Measurements from ENCODE around the gene FAM83G. TPM values are rescaled to one million over a fixed set of nuclear protein-coding genes. Genes with fewer than 3 reads are reported as not detected.

Gene FAM83G
- total RNA-seq, 2 donors from 2014 or later: 1.4 to 2.6 TPM

DNA sequence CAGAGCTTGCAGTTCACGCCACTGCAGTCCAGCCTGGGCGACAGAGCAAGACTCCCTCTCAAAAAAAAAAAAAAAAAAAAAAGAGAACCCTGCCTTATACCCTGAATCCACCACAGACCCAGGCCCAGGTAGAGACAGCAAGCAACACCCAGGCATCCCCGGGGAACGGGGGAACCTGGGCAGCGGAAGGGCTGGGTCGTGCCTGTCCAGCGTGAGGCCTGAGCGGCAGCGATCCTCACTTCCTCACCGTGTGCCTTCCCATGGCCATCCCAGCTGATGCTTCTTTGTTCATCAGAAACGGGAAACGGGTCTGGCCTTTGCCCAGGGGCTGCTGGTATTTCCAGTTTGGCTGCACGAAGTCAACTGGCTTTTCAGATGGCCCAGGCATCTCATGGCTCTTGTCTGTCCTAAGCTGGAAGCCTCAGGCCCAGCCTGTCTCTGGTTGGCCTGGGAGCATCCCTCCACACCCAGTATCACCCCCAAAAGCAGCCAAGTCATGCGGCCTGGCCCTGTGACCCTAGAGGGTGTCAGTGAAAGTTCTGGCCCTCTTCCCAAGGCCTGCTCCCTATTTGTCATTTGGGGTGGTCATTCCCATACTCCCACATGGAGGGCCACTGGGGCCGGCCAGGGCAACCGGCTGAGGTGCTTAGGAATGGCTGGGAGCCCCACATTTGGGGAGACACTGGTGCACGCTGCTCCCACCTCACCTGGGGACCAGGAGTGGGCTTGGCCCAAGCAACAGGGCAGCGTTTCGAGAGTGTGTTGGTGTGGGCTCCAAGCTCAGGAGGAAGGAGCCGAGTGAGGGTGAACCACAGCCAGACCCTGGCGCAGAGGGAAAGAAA is 20.1 kb downstream of the FAM83G start:
- no peak overlapping the region for H3K27ac Mint-ChIP-seq
- ATAC-seq (no peak), DNase-seq (ENCODE audit: low spot score) (no peak)
- no peaks in the 10 kb centered on the region for H3K4me1 Mint-ChIP-seq (ENCODE audit: low read depth in 2 of 2)
- no peak overlapping the region for H3K4me3 Mint-ChIP-seq
- H3K36me3 Mint-ChIP-seq: no peaks in the 10 kb centered on the region
- H3K9me3 Mint-ChIP-seq: no peaks in the 10 kb centered on the region
- H3K27me3 Mint-ChIP-seq: no peaks in the 10 kb centered on the region

- Mint-ChIP-seq H3K9me3 (no peaks in the 10 kb centered on the region), H3K27ac (no peak overlapping the region), H3K4me1 (ENCODE audit: low read depth in 2 of 2) (no peaks in the 10 kb centered on the region), H3K4me3 (no peak overlapping the region), H3K36me3 (no peaks in the 10 kb centered on the region), H3K27me3 (no peaks in the 10 kb centered on the region)
- no peak for DNase-seq (ENCODE audit: low spot score)
- no peak for ATAC-seq
Measured at GRCh38 chr17:18981642-18982424, 22.7 kb downstream of the FAM83G start.

DNA sequence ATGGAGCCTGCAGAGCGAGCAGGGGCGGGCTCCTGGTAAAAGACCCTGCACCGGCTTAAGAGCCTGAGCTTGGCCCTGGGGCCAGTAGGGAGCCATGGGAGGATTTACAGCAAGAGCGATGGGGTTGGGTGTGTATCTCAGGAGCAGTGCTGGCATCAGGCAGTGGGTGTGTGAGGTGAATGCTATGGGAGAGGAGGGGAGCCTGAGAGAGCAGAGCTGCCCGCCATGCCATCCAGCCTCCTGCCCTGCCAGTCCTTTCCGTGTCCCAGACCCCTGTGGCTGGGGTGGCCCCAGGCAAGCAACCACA is 23.3 kb downstream of the FAM83G start:
- Mint-ChIP-seq H3K27ac (no peak overlapping the region), H3K36me3 (no peaks in the 10 kb centered on the region), H3K27me3 (no peaks in the 10 kb centered on the region), H3K9me3 (no peaks in the 10 kb centered on the region), H3K4me1 (ENCODE audit: low read depth in 2 of 2) (no peaks in the 10 kb centered on the region), H3K4me3 (no peak overlapping the region)
- DNase-seq (ENCODE audit: low spot score) (no peak), ATAC-seq (no peak)

- H3K4me3 Mint-ChIP-seq: no peak overlapping the region
- no peak for ATAC-seq
- no peaks in the 10 kb centered on the region for H3K9me3 Mint-ChIP-seq
- DNase-seq (ENCODE audit: low spot score): no peak
- H3K27ac Mint-ChIP-seq: no peak overlapping the region
- no peaks in the 10 kb centered on the region for H3K36me3 Mint-ChIP-seq
- H3K27me3 Mint-ChIP-seq: no peaks in the 10 kb centered on the region
- no peaks in the 10 kb centered on the region for H3K4me1 Mint-ChIP-seq (ENCODE audit: low read depth in 2 of 2)
Measured at GRCh38 chr17:18980682-18981334, 23.8 kb downstream of the FAM83G start.

- H3K4me1 Mint-ChIP-seq (ENCODE audit: low read depth in 2 of 2): no peaks in the 10 kb centered on the region
Measured at GRCh38 chr17:18978655-18979054, 25.9 kb downstream of the FAM83G start.

GRCh38 chr17:18978050-18978449 is 26.5 kb downstream of the FAM83G start:
- Mint-ChIP-seq H3K27ac (no peak overlapping the region), H3K27me3 (no peaks in the 10 kb centered on the region), H3K4me1 (ENCODE audit: low read depth in 2 of 2) (no peaks in the 10 kb centered on the region), H3K4me3 (no peak overlapping the region), H3K9me3 (no peaks in the 10 kb centered on the region), H3K36me3 (no peaks in the 10 kb centered on the region)
- no peak for ATAC-seq
- no peak for DNase-seq (ENCODE audit: low spot score)

More at GRCh38 chr17:18978655-18979054, 25.9 kb downstream of the FAM83G start:
- Mint-ChIP-seq H3K9me3 (no peaks in the 10 kb centered on the region), H3K4me3 (no peak overlapping the region), H3K36me3 (no peaks in the 10 kb centered on the region), H3K27me3 (no peaks in the 10 kb centered on the region), H3K27ac (no peak overlapping the region)
- DNase-seq (ENCODE audit: low spot score) (no peak), ATAC-seq (no peak)

DNA sequence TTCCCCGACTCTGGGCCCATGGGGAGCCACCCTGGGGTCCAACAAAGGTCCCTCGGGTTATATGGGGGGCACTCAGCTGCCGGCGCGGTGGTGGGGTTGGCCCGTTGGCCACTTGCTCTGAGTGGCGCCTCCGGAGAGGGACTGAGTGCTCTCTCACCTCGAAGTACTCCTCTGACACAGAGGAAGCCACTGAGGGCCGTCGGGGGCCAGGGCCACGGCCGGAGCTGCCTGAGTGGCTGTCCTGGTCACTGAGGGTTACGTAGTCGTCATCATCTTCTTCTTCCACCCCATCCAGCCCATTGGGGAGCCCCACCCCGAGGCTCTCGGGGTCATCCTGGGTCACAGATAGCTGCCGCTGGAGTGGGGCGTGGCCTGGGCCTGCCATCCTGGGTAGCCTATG is 26.9 kb downstream of the FAM83G start:
- Mint-ChIP-seq H3K36me3 (no peaks in the 10 kb centered on the region), H3K4me1 (ENCODE audit: low read depth in 2 of 2) (no peaks in the 10 kb centered on the region), H3K9me3 (no peaks in the 10 kb centered on the region), H3K27ac (no peak overlapping the region), H3K27me3 (no peaks in the 10 kb centered on the region), H3K4me3 (no peak overlapping the region)
- ATAC-seq (no peak), DNase-seq (ENCODE audit: low spot score) (no peak)

DNA sequence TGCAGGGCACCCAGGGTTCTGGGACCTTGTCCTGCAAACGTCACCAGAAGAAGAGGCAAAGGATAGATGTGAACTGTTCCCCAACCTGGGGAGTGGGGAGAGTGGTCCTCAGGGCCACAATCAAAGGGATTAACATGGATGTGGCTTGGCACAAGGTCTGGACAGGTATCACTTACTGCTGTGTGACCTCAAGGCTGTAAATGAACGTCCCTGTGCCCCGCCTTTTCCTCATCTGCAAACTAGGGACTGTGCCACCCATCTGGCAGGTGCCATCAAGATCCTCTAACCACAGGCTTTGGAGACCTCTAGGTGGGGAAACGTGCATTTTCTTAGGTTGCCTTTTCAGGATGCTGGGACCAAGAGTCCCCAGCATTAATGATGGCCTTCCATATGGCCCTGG is 27.5 kb downstream of the FAM83G start:
- Mint-ChIP-seq H3K4me3 (no peak overlapping the region), H3K36me3 (no peaks in the 10 kb centered on the region), H3K27ac (no peak overlapping the region), H3K27me3 (no peaks in the 10 kb centered on the region), H3K4me1 (ENCODE audit: low read depth in 2 of 2) (no peaks in the 10 kb centered on the region), H3K9me3 (no peaks in the 10 kb centered on the region)
- DNase-seq (ENCODE audit: low spot score): no peak
- ATAC-seq: no peak

DNA sequence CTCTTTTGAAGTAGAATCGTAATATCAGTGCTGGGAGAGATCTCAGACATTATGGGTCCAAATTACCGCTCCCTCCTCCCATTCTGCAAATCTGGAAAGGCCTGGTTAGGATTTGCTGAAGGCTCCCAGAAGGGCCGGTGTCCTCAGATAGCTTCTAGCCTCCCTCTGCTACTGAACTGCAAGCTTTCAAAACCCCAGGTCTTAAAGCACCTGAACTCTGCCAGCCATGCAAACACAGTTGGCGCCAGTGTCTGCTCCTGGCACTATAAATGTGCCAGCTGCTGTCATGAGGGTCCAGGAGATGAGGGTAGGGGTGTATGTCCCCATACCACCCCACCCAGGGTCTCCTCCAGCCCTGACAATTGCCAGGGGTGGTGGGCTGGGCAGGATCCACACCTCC is 28.4 kb downstream of the FAM83G start:
- Mint-ChIP-seq H3K27me3 (no peaks in the 10 kb centered on the region), H3K36me3 (no peaks in the 10 kb centered on the region), H3K4me1 (ENCODE audit: low read depth in 2 of 2) (no peaks in the 10 kb centered on the region), H3K9me3 (no peaks in the 10 kb centered on the region), H3K27ac (no peak overlapping the region), H3K4me3 (no peak overlapping the region)
- ATAC-seq (no peak), DNase-seq (ENCODE audit: low spot score) (no peak)

DNA sequence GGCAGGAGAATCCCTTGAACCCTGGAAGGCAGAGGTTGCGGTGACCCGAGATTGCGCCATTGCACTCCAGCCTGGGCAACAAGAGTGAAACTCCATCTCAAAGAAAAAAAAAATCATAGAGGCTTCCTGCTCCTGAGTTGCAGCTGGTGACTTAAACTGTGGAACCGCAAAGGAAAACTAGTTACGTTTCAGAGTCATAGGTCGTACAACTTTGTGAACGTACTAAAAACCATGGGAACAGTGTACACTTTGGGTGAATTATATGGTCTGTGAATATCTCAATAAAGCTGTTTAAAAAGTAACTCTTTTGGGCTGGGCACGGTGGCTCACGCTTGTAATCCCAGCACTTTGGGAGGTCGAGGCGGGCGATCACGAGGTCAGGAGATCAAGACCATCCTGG is 29.0 kb downstream of the FAM83G start:
- Mint-ChIP-seq H3K4me3 (no peak overlapping the region), H3K27me3 (no peaks in the 10 kb centered on the region), H3K9me3 (no peaks in the 10 kb centered on the region), H3K4me1 (ENCODE audit: low read depth in 2 of 2) (no peaks in the 10 kb centered on the region), H3K27ac (no peak overlapping the region), H3K36me3 (no peaks in the 10 kb centered on the region)
- DNase-seq (ENCODE audit: low spot score): no peak
- ATAC-seq: no peak

- no peak overlapping the region for H3K4me3 Mint-ChIP-seq
- no peaks in the 10 kb centered on the region for H3K27me3 Mint-ChIP-seq
- no peaks in the 10 kb centered on the region for H3K36me3 Mint-ChIP-seq
- DNase-seq (ENCODE audit: low spot score) (no peak), ATAC-seq (no peak)
- no peaks in the 10 kb centered on the region for H3K9me3 Mint-ChIP-seq
- no peak overlapping the region for H3K27ac Mint-ChIP-seq
- no peaks in the 10 kb centered on the region for H3K4me1 Mint-ChIP-seq (ENCODE audit: low read depth in 2 of 2)
Measured at GRCh38 chr17:18974407-18975149, 30.0 kb downstream of the FAM83G start.

- Mint-ChIP-seq H3K27ac (no peak overlapping the region), H3K36me3 (no peaks in the 10 kb centered on the region), H3K4me3 (no peak overlapping the region), H3K27me3 (no peaks in the 10 kb centered on the region), H3K9me3 (no peaks in the 10 kb centered on the region), H3K4me1 (ENCODE audit: low read depth in 2 of 2) (no peaks in the 10 kb centered on the region)
- DNase-seq (ENCODE audit: low spot score) (no peak), ATAC-seq (no peak)
Measured at GRCh38 chr17:18971801-18972200, 32.8 kb downstream of the FAM83G start.

DNA sequence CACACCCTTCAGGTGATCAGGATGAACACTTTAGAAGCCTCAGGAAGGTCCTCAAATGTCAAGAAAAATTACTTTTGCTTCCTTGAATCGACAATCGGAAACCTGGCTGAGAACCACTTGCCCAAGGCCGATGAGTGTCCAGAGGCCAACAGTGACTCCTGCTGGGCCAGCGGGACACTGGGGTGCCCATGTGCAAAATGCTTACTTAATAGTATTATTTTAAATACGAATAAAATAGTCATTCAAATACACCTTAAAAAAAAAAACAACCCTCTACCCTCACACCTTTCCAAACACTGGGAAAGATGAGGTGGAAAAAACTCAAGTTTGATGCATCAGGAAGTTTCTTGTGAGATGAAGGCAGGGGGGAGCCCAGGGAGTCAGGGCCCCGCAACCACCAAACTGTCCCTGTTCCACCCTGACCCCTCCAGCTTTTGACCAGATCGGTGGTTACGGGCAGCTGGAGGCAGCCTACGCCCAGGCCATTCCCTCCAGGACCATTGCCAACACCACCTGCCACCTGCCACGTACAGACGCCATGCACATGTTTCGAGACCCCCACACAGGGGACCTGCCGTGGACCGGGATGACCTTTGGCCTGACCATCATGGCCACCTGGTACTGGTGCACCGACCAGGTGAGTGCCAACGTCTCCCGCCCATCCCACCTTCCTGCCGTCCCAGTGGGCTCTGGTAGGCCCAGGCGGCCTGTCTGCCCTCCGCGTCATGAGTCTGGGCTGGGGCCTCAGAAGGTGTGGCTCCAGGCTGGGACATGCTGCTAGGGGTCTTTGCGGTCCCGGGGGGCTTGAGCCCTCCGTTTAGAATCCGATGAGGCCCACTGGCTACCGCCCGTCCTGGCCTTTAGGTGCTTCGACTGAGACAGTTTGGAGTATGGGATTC is 33.7 kb downstream of the FAM83G start:
- Mint-ChIP-seq H3K27ac (no peak overlapping the region), H3K27me3 (peaks cover 0 to 1% of the 10 kb centered on the region in 2 donors), H3K9me3 (no peaks in the 10 kb centered on the region), H3K4me3 (no peak overlapping the region), H3K36me3 (no peaks in the 10 kb centered on the region), H3K4me1 (ENCODE audit: low read depth in 2 of 2) (no peaks in the 10 kb centered on the region)
- DNase-seq (ENCODE audit: low spot score): no peak
- ATAC-seq: no peak
